ENCODE measurements around the gene TXK. TPM values are rescaled to one million over a fixed set of nuclear protein-coding genes. Genes with fewer than 3 reads are reported as not detected.

TXK gene
- total RNA-seq, 1 experiment from 2014 or later: 1.7 TPM

DNA sequence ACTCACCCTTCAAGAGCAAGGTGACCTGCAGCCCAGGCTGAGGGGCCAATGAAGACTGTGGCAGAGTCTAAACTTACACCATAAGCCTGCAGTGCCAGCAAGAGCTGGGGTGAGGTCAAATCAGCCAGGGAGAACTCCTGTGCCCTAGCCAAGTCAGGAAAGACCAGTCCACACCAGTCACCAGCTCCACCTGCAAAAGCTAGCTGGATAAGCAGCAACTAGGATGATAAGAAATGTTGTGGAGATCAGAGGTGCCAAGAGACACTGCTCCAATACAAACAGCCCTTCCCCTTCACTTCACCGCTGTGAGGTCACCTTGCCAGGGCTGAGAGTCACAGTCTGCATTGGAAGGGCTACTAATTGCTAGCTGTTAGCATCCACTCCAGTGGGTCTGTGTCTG is 86.2 kb downstream of the TXK start (continued):
- TF ChIP-seq, protein P1, sequence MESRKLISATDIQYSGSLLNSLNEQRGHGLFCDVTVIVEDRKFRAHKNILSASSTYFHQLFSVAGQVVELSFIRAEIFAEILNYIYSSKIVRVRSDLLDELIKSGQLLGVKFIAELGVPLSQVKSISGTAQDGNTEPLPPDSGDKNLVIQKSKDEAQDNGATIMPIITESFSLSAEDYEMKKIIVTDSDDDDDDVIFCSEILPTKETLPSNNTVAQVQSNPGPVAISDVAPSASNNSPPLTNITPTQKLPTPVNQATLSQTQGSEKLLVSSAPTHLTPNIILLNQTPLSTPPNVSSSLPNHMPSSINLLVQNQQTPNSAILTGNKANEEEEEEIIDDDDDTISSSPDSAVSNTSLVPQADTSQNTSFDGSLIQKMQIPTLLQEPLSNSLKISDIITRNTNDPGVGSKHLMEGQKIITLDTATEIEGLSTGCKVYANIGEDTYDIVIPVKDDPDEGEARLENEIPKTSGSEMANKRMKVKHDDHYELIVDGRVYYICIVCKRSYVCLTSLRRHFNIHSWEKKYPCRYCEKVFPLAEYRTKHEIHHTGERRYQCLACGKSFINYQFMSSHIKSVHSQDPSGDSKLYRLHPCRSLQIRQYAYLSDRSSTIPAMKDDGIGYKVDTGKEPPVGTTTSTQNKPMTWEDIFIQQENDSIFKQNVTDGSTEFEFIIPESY (IDR thresholded peaks at IDR 0.05; ENCODE audit: extremely low read depth, insufficient replicate concordance, low read length): no peak
- TF ChIP-seq, protein P2, sequence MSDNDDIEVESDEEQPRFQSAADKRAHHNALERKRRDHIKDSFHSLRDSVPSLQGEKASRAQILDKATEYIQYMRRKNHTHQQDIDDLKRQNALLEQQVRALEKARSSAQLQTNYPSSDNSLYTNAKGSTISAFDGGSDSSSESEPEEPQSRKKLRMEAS (IDR thresholded peaks at IDR 0.05): no peak

DNA sequence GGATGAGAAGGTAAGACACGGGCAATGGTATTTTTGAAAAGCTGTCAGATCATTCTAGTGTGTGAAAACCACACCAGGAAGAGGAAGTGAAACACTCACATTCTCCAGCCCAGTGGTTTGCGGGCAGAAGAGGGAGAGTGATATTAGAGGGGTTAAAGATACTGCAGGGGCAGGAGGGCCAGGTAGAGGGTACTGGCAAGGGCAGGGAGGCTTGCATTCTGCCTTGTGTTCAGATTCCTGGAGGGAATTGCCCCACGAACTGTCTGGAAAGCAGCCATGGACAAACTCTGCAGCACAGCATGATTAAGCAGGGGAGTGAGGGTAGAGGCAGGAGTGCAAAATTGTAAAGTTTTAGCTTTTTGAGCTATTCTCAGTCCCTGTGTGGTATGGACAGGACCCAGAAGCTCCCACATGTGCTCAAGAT is 86.6 kb downstream of the TXK start:
- H3K27me3 ChIP-seq (ENCODE audit: insufficient read depth, low read length): no peaks in the 10 kb centered on the region
- ChIA-PET RAD21 (ENCODE audit: low non-redundant PET in 1 of 2, low total read pairs in 2 of 2, uncharacterized antibody in 2 of 2, unreplicated experiment in 2 of 2) (no interaction called here), CTCF (interaction anchor here (2.2 kb wide), 1 partner anchor 13 kb away, joined by 10 read pairs; no protein-coding TSS in a partner anchor), POLR2A (no interaction called here)
- no peak overlapping the region for H3K27ac ChIP-seq (ENCODE audit: low read depth, low read length)
- intact Hi-C loops (cut with micrococcal nuclease): no loop called here
- no TSS peak for BruUV-seq (replicated peaks)
- ATAC-seq (no peak), DNase-seq (ENCODE audit: low read depth, low spot score) (no peak)
- no peak overlapping the region for H2AFZ ChIP-seq (ENCODE audit: low read depth, low read length, poor library complexity, severe bottlenecking)
- no peaks in the 10 kb centered on the region; a peak in 1 of 4 replicates for H3K4me1 ChIP-seq (ENCODE audit: control insufficient read depth in 1 of 2, insufficient read depth in 2 of 2, low read length in 2 of 2)
- no peak overlapping the region for H3K4me3 ChIP-seq (replicated peaks in 1 of 2; ENCODE audit: low read depth in 1 of 2, low read length in 2 of 2)
- no peak overlapping the region for H3K4me2 ChIP-seq (ENCODE audit: low read length)
- H3K9me2 ChIP-seq (ENCODE audit: insufficient read depth): no peaks in the 10 kb centered on the region
- TF ChIP-seq, protein P1 (IDR thresholded peaks at IDR 0.05; ENCODE audit: extremely low read depth, insufficient replicate concordance, low read length): no peak
- TF ChIP-seq POLR2AphosphoS5 (IDR thresholded peaks at IDR 0.05; ENCODE audit: low read depth, low read length) (no peak), EZH2phosphoT487 (IDR thresholded peaks at IDR 0.05; ENCODE audit: borderline replicate concordance) (no peak), ZFX (IDR thresholded peaks at IDR 0.05) (no peak), SP1 (IDR thresholded peaks at IDR 0.05; ENCODE audit: low read depth) (no peak), JUND (IDR thresholded peaks at IDR 0.05) (no peak), SRF (IDR thresholded peaks at IDR 0.05; ENCODE audit: low read depth) (no peak), EGR1 (IDR thresholded peaks at IDR 0.05; ENCODE audit: low read depth) (no peak), RAD21 (IDR thresholded peaks at IDR 0.05; ENCODE audit: low read depth) (no peak), POLR2A (IDR thresholded peaks at IDR 0.05; ENCODE audit: borderline replicate concordance, extremely low read depth, insufficient read depth, insufficient read length) (no peak)
- TF ChIP-seq, protein P3, sequence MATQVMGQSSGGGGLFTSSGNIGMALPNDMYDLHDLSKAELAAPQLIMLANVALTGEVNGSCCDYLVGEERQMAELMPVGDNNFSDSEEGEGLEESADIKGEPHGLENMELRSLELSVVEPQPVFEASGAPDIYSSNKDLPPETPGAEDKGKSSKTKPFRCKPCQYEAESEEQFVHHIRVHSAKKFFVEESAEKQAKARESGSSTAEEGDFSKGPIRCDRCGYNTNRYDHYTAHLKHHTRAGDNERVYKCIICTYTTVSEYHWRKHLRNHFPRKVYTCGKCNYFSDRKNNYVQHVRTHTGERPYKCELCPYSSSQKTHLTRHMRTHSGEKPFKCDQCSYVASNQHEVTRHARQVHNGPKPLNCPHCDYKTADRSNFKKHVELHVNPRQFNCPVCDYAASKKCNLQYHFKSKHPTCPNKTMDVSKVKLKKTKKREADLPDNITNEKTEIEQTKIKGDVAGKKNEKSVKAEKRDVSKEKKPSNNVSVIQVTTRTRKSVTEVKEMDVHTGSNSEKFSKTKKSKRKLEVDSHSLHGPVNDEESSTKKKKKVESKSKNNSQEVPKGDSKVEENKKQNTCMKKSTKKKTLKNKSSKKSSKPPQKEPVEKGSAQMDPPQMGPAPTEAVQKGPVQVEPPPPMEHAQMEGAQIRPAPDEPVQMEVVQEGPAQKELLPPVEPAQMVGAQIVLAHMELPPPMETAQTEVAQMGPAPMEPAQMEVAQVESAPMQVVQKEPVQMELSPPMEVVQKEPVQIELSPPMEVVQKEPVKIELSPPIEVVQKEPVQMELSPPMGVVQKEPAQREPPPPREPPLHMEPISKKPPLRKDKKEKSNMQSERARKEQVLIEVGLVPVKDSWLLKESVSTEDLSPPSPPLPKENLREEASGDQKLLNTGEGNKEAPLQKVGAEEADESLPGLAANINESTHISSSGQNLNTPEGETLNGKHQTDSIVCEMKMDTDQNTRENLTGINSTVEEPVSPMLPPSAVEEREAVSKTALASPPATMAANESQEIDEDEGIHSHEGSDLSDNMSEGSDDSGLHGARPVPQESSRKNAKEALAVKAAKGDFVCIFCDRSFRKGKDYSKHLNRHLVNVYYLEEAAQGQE (IDR thresholded peaks at IDR 0.05; ENCODE audit: low read depth): no peak
- TF ChIP-seq, protein P4, sequence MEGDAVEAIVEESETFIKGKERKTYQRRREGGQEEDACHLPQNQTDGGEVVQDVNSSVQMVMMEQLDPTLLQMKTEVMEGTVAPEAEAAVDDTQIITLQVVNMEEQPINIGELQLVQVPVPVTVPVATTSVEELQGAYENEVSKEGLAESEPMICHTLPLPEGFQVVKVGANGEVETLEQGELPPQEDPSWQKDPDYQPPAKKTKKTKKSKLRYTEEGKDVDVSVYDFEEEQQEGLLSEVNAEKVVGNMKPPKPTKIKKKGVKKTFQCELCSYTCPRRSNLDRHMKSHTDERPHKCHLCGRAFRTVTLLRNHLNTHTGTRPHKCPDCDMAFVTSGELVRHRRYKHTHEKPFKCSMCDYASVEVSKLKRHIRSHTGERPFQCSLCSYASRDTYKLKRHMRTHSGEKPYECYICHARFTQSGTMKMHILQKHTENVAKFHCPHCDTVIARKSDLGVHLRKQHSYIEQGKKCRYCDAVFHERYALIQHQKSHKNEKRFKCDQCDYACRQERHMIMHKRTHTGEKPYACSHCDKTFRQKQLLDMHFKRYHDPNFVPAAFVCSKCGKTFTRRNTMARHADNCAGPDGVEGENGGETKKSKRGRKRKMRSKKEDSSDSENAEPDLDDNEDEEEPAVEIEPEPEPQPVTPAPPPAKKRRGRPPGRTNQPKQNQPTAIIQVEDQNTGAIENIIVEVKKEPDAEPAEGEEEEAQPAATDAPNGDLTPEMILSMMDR (IDR thresholded peaks at IDR 0.05 in 2 of 3, conservative IDR thresholded peaks at IDR 0.05 in 1 of 3; ENCODE audit: borderline replicate concordance in 1 of 3, insufficient read depth in 1 of 3, low read depth in 2 of 3, low read length in 2 of 3): no peak
- TF ChIP-seq, protein P2 (IDR thresholded peaks at IDR 0.05): no peak
- H4K20me1 ChIP-seq (ENCODE audit: insufficient read depth): no peaks in the 10 kb centered on the region
- no peaks in the 10 kb centered on the region for H3K9me3 ChIP-seq (ENCODE audit: control insufficient read depth in 1 of 2, insufficient read depth in 1 of 2, low read depth in 1 of 2, low read length in 2 of 2)
- H3K9ac ChIP-seq (ENCODE audit: low read length): no peak overlapping the region
- no peaks in the 10 kb centered on the region for H3K79me2 ChIP-seq (ENCODE audit: insufficient read depth, low read length)
- no peaks in the 10 kb centered on the region for H3K36me3 ChIP-seq (ENCODE audit: control insufficient read depth in 1 of 2, insufficient read depth in 2 of 2, low read length in 2 of 2)

Measured in HCT116 (cell line).